HG03442 (cell line): ENCODE data around the gene CLEC4G.
A peak's percentile ranks its signal among the peaks of the same experiment; 100 is the strongest.
"Not testable (repeated sequence)": the region's sequence is repeated elsewhere in the genome, so short reads cannot be mapped to it uniquely, and the experiment has no call there.

ENCODE experiments used
- ATAC-seq: cut with Tn5 transposase; IDR thresholded peaks from one replicate; pipeline ENCODE4 v1.9.1; 2021; ENCODE audit warnings: mild to moderate bottlenecking, moderate library complexity; ENCODE audit not compliant: unreplicated experiment

Gene CLEC4G

DNA sequence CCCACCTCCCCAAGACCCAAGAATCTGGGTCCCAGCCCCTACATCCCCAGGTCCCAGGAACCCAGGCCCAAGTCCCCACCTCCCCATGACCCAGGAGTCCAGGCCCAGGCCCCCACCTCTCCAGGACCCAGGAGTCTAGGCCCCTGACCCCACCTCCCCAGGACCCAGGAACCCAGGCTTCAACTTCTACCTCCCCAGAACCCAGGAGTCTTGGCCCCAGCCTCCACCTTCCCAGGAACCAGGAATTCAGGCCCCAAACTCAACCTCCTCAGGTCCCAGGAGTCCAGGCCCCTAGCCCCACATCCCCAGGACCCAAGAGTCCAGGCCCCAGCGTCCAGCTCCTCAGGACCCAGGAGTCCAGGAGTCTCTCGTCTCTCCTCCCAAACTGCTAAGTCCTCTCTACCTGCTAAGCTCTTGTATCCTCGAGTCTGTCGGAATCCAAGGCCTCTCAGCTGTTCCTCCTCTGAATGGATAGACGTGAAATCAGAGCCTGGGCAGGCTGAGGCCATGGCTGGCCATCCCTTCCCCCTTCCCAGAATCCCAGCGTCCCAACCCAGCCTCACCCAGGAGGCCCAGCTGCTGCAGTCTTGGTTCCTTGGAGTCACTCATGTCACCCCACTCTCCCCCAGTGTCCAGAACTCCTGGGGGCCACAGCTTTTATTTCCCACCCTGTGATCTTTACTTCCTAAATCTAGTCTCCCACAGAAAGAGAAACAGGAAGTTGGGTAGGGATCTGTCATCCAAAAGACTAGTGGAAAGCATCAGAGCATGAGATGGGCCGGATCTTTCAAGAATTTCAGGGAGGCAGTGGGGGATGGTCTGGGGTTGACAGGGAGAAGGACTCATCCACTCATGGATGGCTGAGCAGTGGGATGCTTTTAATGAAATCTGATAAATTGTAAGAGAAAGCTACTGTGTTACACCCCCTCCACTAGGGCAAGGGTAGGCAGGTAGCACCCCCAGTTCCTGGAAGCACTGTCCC, 15.3 kb upstream of the CLEC4G start, which contains the start of gene CD209:
Gene CD209, minus strand, starts transcription at position 632 of the 982 bp plus-strand sequence. Its CDS starts 23 bp downstream, at position 609.
- no peak for ATAC-seq

DNA sequence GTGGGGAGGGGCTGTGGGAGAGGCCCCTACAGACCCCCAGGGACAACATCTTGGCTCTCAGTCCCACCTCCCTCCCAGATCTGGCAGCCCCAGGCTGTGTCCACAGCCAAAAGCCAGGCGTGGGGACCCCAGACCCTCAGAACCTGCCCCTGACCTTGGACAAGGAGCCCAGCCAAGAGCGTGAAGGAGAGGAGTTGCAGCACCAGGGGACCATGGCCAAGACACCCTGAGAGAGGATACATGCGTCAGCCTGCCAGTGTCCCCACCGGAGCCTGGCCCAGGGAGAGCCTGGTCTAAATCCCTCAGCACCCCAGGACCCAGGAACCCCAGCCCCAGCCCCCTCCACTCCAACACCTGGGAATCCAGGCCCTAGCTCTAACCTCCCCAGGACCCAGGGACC, 14.4 kb upstream of the CLEC4G start:
- ATAC-seq = not testable (repeated sequence)

DNA sequence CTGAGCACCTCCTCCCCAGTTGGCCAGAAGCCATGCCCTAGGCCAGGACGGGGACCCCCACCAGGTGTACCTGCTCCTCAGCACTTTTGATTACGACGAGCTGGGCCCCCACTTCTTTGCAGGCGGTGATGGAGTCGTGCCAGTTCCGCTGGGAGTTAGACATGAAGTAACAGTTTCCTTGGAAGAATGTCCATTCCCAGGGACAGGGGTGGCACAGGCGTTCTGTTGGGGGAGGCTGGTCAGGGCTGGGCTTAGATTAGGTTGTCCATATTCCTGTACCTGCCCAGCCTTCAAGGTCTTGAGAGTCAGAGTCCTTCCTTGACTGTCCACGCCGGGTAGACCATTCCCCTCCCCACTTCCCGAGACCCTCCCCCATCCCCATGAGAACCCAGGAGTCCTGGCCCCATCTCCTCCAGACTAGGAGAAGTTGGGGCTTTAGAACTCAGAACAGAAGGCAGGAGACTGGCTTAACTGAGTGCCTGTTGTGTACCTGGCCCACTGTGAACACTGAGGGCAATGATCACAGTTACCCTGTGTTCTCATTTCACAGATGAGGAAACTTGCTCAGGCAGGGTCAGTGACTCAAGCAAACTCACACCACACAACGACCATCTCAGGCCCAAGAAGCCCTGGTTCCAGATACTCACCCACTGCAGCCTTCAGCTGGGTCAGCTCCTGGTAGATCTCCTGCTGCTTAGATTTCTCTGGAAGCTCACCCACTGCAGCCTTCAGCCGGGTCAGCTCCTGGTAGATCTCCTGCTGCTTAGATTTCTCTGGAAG, 13.2 kb upstream of the CLEC4G start:
- no peak for ATAC-seq

DNA sequence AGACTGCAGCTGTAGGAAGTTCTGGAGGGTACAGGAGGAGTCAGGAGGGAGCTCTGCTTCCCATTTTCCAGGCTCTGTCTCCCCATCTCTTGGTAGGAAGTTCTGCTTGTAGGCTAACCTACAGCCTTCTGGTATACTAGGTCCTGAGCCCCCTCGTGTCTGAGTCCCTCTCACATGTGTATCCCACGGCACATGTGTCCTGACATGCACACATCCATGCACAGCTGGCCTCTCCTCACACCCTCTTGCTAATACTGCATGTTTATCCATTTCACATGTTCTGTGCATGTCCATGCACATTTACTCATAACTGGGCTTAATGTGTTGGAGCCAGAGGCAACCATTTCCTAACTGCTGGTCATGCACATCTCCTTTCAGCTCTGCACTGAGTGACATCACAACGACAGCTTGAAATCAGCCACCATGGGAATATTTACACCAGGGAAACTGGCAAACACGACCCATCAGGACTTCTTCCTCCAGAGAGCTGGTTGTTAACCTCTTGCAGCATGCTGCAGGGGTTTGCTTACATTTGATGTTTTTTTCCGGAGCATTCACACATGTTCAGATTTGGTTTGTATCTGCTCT, 12.4 kb upstream of the CLEC4G start:
- no peak for ATAC-seq

DNA sequence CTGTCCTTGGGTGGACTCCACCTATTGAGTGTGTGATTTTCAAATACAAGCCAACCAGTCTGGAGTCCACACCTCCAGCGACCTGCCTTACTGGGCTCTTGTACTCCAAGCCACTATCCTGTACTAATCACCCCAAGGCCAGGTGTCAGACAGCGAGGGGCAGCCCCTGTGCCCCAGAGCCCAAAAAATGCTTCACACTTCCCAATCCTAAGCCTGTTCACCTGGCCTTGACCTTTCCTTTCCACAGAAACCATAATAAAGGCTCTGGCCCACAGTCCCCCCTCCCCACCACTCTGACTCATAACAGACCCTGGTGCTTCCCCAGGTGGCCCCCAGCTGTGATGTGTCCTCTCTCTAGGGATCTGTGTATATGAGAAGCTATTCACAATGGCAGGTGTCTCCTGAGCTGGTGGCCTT, 11.5 kb upstream of the CLEC4G start:
- ATAC-seq = peak; percentile 50

DNA sequence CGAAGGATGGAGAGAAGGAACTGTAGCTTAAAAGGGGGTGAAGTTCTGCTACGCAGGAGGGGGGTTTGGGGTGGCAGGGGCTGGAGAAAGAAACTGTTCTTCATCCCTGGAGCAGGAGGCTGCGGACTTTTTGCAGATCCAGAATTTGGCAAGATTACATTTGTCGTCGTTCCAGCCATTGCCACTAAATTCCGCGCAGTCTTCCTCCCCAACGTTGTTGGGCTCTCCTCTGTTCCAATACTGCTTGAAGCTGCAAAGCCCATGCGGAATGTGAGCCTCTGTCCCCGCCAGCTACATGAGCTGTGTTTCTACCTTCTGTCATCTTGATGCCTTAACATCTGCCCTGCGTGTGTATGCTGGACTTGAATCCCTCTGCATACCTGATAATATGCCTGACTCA, 11.1 kb upstream of the CLEC4G start:
- no peak for ATAC-seq

DNA sequence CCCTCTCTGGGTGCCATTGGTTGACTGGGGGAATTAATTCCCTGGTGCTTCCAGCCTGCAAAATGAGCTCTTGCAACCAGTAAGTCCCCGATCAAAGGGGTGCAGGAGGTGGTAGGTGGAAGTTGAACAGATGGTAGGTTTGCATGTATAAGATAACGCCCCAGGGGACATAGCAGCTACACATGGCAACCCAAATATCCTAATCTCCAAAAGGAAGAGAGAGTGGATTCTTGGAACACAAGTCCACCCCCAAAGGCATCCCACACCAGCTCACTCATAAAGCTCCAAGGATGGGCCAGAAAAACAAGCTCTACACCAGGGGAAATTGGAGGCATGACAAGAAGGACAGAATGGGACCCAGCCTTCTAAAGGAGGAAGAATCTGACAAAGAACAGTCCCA, 10.7 kb upstream of the CLEC4G start:
- no peak for ATAC-seq

DNA sequence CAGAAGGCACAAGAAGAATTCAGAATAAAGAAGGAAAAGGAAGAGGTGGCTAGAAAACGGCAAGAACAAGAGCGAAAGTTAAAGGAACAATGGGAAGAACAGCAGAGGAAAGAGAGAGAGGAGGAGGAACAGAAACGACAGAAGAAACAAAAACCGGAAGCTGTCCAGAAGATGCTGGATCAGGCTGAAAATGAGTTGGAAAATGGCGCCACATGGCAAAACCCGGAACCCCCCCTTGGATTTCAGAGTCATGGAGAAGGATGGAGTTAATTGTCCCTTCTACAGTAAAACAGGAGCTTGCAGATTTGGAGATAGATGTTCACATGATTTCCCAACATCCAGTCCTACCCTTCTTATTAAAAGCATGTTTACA, 8.8 kb upstream of the CLEC4G start:
- no peak for ATAC-seq

DNA sequence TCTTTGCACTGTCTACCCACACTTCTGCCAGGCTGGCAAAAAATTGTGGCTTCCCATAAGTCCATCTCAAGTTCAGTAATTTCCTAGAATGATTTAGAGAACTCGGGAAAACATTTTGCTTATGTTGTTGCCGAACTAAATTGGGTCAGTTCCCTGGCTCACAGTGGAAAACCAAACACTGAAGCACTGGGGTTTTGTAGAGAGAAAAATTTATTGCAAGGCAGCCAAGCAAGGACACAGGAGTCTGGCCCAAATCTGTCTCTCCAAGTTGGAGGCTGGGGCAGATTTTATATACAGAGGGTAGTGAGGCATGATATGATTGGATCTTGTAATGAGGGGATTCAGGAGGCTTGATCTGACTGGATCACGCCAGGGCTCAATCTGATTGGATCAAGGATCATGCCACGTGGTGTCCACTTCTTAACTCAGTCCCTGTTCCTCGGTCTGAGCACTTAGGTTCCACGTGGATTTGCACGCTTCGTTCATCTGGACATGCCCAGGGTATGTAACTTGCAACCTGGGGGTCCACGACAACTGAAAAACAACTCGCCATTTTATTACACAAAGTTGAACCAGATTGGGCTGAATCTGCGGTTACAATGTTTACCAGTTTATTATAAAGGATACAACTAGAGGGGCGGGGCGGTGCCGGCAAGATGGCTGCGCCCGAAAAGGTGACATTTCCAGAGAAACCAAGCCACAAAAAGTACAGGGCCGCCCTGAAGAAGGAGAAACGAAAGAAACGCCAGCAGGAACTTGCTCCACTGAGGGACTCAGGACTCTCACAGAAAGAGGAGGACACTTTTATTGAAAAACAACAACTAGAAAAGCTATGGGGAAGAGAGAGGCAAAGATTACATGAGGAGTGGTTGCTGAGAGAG, 8.1 kb upstream of the CLEC4G start:
- ATAC-seq = no peak

DNA sequence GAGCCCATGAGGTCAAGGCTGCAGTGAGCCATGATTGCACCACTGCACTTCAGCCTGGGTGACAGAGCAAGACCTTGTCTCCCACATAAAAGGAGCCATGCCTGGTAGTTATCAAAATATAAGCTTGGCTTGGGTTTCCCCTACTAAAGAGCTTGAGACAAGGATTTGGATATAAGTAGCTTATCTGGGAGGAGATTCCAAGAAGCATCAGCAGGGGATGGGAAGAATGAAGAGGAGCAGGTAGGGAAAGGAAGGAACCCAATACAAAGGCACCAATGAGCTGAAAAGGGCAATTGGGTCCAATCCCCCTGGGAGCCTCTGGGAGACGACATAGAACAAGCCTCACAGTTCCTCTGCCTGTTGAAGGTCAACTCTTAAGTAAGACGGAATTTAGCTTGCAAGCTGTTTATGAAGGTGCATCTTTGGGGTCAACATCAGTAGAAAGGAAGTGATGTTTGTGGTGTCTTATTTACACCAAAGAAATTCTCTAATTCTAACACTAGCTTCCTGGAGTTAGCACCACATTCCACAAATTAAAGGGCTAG, 7.4 kb upstream of the CLEC4G start:
- ATAC-seq = no peak

DNA sequence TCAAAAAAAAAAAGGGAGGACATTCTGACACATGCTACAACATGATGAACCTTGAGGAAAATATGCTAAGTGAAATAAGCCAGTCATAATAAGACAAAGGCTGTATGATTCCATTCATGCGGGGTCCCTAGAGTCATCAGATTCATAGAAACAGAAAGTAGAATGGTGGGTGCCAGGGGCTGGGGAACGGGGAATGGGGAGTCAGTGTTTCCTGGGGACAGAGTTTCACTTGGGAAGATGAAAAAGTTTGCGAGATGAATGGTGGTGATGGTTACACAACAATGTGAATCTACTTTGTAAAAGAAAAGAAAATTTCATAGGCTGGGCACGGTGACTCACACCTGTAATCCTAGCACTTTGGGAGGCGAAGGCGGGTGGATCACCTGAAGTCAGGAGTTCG, 6.1 kb upstream of the CLEC4G start:
- no peak for ATAC-seq

DNA sequence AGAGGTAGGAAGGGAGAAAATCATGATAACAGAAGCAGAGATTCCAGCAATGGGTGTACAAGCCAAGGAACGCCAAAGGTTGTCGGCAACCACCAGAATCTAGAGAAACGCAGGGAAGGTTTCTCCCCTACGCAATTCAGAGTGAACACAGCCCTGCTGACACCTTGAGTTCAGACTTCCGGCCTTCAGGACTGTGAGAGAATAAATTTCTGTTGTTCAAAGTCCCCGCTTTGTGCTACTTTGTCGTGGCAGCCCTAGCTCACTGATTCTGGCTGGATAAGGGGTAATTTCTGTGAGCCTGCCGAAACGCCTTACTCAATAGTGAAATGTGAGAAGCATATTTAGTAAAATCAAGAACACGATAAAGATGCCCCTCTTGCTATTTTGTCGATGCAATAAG, 5.3 kb upstream of the CLEC4G start:
- ATAC-seq = no peak

DNA sequence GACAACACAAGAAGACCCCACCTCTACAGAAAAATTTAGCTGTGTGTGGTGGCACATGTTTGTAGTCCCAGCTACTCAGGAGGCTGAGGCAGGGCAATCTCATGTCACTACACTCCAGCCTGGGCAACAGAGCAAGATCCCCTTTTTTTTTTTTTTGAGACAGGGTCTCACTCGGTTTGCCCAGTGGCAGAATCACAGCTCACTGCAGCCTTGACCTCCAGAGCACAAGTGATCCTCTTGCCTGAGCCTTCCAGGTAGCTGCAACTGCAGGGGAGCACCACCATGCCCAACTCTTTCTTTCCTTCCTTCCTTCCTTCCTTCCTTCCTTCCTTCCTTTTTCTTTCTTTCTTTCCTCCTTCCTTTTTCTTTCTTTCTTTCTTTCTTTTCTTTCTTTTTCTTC, 4.2 kb upstream of the CLEC4G start:
- ATAC-seq = no peak

DNA sequence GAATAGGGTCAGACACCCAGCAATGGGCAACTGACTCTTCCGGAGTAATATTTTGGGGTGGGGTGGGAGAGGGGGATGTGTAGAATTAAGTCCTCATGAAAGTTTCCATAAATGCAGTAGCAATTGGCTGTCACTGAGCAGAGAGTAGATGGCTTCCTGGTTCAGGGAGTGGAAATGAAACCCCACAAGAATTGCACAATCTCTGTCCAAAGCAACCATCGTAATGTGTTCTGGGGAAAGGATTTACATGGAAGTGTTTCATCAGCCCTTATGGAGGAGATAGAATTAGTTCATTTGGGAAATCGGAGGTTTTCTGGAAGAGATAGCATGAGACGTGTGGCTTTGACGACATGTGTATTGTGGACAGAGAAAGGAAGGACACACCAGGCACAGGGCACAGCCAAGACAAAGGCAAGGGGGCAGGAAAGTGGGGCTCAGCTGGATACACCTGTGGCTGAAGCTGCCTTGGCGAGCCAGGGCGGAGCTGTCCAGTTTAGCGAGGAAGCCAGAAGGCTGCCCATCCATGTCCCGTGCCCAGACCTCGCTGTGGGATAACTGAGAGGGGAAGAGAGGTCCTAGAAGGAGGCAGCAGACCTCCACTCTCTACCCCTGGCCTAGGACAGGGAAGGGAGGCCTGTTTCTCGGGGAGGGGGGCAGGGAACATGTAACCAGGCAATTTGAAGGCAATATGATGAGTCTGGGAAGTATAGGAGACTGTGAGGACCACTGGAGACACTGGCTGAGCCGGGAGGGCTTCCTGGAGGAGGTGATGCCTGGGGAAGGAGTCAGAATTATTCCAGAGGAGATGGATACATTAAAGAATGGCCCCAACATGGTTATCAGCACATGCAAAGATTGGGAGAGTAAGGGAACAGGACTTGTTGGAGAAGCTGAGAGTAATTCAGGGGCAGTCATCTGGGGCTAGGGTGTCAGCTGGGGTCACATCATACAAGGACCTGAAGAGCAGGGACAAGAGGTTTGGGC, 2.6 kb upstream of the CLEC4G start:
- ATAC-seq = no peak

DNA sequence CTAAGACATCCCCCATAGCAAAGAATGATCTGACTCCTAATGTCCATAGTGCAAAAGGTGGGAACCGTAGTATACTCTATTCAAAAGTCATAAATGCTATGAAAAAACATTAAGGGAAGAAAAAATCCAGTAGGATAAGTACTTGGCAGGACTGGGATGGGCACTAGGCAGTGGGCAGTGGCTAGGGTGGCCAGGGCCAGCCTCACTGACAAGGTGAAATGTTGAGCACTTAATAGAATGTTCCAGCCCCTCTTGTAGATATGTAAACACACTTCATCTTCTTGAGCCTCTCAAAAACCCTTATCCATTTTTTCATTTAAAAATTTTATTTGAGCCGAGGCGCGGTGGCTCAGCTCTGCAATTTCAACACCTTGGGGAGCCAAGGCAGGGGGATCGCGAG, 1.5 kb upstream of the CLEC4G start:
- no peak for ATAC-seq

DNA sequence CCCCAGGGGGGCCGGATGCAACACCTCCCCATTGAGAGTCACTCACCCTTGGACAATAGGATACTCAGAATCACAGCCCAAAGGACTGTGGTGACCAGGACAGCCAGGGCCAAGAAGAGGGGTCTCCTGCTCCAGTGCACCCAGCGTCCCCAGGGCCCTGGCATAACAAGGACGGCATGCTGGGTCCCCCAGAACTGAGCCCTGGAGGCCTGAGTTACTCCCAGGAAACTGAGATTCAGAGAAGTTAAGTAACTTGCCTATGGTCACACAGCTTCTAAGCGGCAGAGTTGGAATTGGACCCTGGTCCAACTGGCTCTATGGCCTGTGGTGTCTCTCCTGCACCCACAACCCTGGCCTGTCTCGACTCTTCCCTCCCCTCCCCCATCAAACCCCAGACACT, 295 bp downstream of the CLEC4G start:
- no peak for ATAC-seq

DNA sequence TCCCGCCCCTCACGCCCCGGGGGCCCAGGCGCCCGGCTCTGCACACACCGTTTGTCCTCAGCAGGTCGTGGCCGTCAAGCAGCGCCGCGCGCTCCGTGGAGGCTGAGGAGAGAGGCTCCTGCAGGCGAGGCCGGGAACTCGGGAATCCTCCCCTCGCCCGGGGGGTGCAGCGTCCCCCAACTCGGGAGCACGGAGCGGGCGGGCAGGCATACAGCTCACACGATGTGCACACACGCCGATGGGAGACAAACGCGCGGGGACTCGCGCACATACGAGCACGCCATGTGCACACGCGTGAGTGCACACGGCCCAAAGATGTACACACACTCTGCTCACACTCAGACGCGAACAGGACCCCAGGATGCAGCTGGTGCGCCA, 703 bp downstream of the CLEC4G start:
- no peak for ATAC-seq

DNA sequence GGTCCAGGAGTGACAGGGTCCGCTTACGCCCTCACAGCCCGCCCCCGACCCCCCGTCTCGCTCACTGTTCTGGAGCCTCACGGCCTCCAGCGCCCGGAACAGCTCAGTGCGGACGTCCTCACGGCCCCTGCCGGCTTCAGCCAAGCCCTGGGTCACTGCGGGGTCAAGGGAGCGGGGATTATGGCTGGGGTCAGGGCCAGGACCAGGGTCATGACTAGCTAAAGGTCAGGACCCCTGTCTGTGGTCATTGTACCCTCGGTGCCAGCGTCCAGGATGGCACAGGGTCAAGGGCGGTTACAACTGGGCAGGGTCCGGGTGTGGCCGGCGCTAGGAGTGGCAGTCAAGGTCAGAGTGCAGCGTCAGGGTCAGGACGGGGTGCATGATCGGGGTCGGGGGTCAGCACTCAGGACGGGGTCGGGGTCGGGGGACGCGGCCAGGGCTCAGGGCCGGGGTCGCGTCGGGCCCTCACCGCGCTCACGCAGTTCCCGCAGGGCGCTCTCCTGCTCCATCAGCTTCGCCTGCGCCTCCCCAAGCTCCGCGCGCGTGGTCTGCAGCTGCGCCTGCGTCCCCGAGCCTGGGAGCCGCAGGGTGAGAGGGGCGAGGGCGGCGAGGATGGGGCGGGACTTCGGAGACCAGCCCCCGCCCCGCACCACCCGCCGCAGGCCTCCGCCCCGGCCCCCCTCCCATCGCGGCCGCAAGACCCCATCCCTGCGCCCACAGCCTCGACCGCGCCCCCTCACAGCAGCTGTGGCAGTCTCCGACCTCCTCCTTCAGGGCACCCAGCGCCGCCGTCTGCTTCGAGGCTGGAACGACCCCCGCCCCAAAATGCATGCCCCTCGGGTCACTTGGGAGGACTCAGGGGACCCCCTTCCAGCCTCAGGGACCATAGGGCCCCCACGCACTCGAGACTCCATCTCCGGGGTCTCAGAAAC, 1.4 kb downstream of the CLEC4G start:
- no peak for ATAC-seq
